Upper lobe of left lung (tissue), 4 donors: ENCODE data around the gene AFAP1.

ENCODE experiments used
- EP300 ChIP-seq, 4 donors: sonication (generic); formaldehyde crosslinking; IDR thresholded peaks; one replicate each; pipeline ENCODE4 v1.5.1; 2017; ENCODE audit warnings: antibody characterized with exemption in 4 of 4, control low read depth in 2 of 4
- POLR2A ChIP-seq, 4 donors: fragments of 450-650 bp; IDR thresholded peaks; one replicate each; pipeline ENCODE4 v1.5.1; 2016 to 2017; ENCODE audit warnings: antibody characterized with exemption in 4 of 4, mild to moderate bottlenecking in 2 of 4

DNA sequence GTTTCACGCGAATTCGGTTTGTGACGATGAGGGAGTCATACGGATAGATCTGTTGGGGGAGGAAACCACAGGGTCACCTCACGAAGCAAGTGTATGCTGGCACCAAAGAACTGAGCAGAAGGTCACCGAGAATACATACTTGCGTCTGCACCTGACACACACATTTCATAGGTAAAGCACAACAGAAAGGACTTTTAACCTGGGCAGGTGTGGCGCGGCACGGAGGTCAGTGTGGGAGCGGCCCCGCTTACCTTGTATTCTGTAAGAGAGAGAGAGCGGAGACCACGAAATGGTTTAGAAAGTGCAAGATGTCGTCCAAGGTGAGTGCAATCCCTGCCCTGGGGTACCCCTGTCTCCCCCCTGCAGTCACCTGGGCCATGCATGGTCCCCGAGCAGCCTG is 43.6 kb upstream of the AFAP1 start:
- TF ChIP-seq POLR2A (IDR thresholded peaks at IDR 0.05) (no peak), EP300 (IDR thresholded peaks at IDR 0.05) (no peak)
